ENCODE results near the gene SERPINF2.

SERPINF2 gene

GRCh38 chr17:1752425-1753262, 10.0 kb downstream of the SERPINF2 start:
- TF ChIP-seq ZFX (IDR thresholded peaks at IDR 0.05; ENCODE audit: borderline replicate concordance) = no peak
- TF ChIP-seq CTCF (IDR thresholded peaks at IDR 0.05) = no peak
- H3K27ac ChIP-seq = no peak overlapping the region

GRCh38 chr17:1753767-1754429, 11.2 kb downstream of the SERPINF2 start:
- H3K27ac ChIP-seq = no peak overlapping the region
- no peak for TF ChIP-seq CTCF (IDR thresholded peaks at IDR 0.05)
- no peak for TF ChIP-seq ZFX (IDR thresholded peaks at IDR 0.05; ENCODE audit: borderline replicate concordance)

- H3K27ac ChIP-seq = no peak overlapping the region
- TF ChIP-seq ZFX (IDR thresholded peaks at IDR 0.05; ENCODE audit: borderline replicate concordance) = no peak
- no peak for TF ChIP-seq CTCF (IDR thresholded peaks at IDR 0.05)
These were observed 11.9 kb downstream of the SERPINF2 start for GRCh38 chr17:1754430-1755112.

- TF ChIP-seq CTCF (IDR thresholded peaks at IDR 0.05) = no peak
- no peak for TF ChIP-seq ZFX (IDR thresholded peaks at IDR 0.05; ENCODE audit: borderline replicate concordance)
- no peak overlapping the region for H3K27ac ChIP-seq
These were observed 12.7 kb downstream of the SERPINF2 start for GRCh38 chr17:1755252-1755826.

GRCh38 chr17:1755827-1756262, 13.2 kb downstream of the SERPINF2 start:
- H3K27ac ChIP-seq = no peak overlapping the region
- TF ChIP-seq ZFX (IDR thresholded peaks at IDR 0.05; ENCODE audit: borderline replicate concordance) (no peak), CTCF (IDR thresholded peaks at IDR 0.05) (no peak)

- TF ChIP-seq CTCF (IDR thresholded peaks at IDR 0.05) (no peak), ZFX (IDR thresholded peaks at IDR 0.05; ENCODE audit: borderline replicate concordance) (no peak)
- no peak overlapping the region for H3K27ac ChIP-seq
These were observed 16.1 kb downstream of the SERPINF2 start for GRCh38 chr17:1758807-1759206.

Measured in 22Rv1 (cell line).